Ureter (tissue), 1 donor: ENCODE measurements around the gene ANKRD23. TPM values are rescaled to one million over a fixed set of nuclear protein-coding genes. Genes with fewer than 3 reads are reported as not detected.
A peak's percentile ranks its signal among the peaks of the same experiment; 100 is the strongest.
"Not testable (repeated sequence)": the region's sequence is repeated elsewhere in the genome, so short reads cannot be mapped to it uniquely, and the experiment has no call there.

Experiments
- DNase-seq: peaks from one replicate; pipeline ENCODE4 v3.0.0-alpha.2; 2020; ENCODE audit warnings: low spot score
- total RNA-seq: library from RNA; stranded (reverse); gene quantifications from one replicate; pipeline ENCODE4 v1.2.4, GENCODE V29; 2023
- donor health status: DM: yes; HTN: yes; CAD: no.

ANKRD23 gene
- total RNA-seq, 1 donor from 2014 or later: 10.2 TPM

GRCh38 chr2:96816127-96816835 is 27.5 kb downstream of the ANKRD23 start, which contains the start of gene CNNM3:
Gene CNNM3 (plus strand): TSS chr2:96816268. CDS start chr2:96816278, 10 bp downstream.
- peak; percentile 96 for DNase-seq

- no peak for DNase-seq
These were observed 28.3 kb downstream of the ANKRD23 start for GRCh38 chr2:96815326-96816126.

GRCh38 chr2:96813656-96814055 is 30.2 kb downstream of the ANKRD23 start:
- no peak for DNase-seq

GRCh38 chr2:96811917-96812316 is 31.9 kb downstream of the ANKRD23 start:
- no peak for DNase-seq

GRCh38 chr2:96810783-96811192 is 33.0 kb downstream of the ANKRD23 start:
- no peak for DNase-seq

GRCh38 chr2:96809951-96810782 is 33.7 kb downstream of the ANKRD23 start:
- no peak for DNase-seq

GRCh38 chr2:96809216-96809882 is 34.5 kb downstream of the ANKRD23 start:
- no peak for DNase-seq

GRCh38 chr2:96808176-96808837 is 35.5 kb downstream of the ANKRD23 start:
- no peak for DNase-seq

GRCh38 chr2:96807127-96807471 is 36.7 kb downstream of the ANKRD23 start:
- DNase-seq: no peak

GRCh38 chr2:96806468-96807126 is 37.2 kb downstream of the ANKRD23 start:
- no peak for DNase-seq

- DNase-seq: not testable (repeated sequence)
These were observed 37.9 kb downstream of the ANKRD23 start for GRCh38 chr2:96805946-96806345.

- no peak for DNase-seq
These were observed 38.8 kb downstream of the ANKRD23 start for GRCh38 chr2:96804986-96805385.

GRCh38 chr2:96802721-96803120 is 41.1 kb downstream of the ANKRD23 start:
- DNase-seq: no peak

GRCh38 chr2:96801786-96802595 is 41.8 kb downstream of the ANKRD23 start:
- no peak for DNase-seq

- DNase-seq: peak; percentile 74
These were observed 42.6 kb downstream of the ANKRD23 start for GRCh38 chr2:96801005-96801785.

- no peak for DNase-seq
These were observed 43.5 kb downstream of the ANKRD23 start for GRCh38 chr2:96800061-96801004.

GRCh38 chr2:96799623-96799935 is 44.2 kb downstream of the ANKRD23 start:
- no peak for DNase-seq
